ENCODE measurements around the gene COL3A1.

Gene COL3A1

DNA sequence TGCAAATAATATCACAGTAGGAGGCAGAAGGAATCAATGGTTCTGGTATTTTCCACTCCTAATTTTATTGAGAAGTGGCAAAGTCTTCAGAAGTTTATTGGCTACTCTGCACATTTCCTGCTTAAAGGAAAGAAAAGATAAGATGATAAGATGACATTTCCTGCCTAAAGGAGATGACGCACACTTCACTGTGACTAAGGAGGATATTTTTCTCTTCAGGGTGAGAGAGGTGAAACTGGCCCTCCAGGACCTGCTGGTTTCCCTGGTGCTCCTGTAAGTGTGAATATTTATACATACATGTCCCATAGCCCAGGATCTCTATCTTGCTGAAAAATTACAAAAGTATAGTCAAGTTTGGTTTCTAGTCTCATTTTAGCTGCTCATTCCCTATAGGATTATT lies 27.9 kb downstream of the COL3A1 start:
- FAIRE-seq (no peak), DNase-seq (ENCODE audit: insufficient read length, low spot score) (no peak)
- TF ChIP-seq, protein P1, sequence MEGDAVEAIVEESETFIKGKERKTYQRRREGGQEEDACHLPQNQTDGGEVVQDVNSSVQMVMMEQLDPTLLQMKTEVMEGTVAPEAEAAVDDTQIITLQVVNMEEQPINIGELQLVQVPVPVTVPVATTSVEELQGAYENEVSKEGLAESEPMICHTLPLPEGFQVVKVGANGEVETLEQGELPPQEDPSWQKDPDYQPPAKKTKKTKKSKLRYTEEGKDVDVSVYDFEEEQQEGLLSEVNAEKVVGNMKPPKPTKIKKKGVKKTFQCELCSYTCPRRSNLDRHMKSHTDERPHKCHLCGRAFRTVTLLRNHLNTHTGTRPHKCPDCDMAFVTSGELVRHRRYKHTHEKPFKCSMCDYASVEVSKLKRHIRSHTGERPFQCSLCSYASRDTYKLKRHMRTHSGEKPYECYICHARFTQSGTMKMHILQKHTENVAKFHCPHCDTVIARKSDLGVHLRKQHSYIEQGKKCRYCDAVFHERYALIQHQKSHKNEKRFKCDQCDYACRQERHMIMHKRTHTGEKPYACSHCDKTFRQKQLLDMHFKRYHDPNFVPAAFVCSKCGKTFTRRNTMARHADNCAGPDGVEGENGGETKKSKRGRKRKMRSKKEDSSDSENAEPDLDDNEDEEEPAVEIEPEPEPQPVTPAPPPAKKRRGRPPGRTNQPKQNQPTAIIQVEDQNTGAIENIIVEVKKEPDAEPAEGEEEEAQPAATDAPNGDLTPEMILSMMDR (IDR thresholded peaks at IDR 0.05; ENCODE audit: insufficient read depth, missing control alignments), result no peak

DNA sequence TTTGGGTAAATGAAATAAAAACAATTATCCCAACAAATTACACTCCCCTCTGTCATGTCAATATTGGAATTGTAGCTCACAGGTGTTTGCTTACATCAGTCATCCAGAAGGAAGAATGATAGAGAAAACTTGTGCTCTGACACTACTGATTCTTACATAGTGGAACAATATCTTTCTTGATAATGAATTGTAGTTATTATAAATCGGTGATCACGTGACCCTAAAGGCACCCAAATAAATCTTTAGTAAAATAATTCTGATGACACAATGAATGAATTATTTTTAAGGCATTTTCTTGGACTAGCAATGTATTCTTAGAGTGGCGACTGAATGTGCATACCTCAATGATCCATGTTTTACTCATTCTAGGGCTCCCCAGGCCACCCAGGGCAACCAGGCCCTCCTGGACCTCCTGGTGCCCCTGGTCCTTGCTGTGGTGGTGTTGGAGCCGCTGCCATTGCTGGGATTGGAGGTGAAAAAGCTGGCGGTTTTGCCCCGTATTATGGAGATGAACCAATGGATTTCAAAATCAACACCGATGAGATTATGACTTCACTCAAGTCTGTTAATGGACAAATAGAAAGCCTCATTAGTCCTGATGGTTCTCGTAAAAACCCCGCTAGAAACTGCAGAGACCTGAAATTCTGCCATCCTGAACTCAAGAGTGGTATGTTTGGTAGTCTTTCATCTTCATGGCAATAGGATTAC lies 34.5 kb downstream of the COL3A1 start:
- TF ChIP-seq, protein P1 (IDR thresholded peaks at IDR 0.05; ENCODE audit: insufficient read depth, missing control alignments), result no peak
- DNase-seq (ENCODE audit: insufficient read length, low spot score), result no peak
- FAIRE-seq, result no peak

DNA sequence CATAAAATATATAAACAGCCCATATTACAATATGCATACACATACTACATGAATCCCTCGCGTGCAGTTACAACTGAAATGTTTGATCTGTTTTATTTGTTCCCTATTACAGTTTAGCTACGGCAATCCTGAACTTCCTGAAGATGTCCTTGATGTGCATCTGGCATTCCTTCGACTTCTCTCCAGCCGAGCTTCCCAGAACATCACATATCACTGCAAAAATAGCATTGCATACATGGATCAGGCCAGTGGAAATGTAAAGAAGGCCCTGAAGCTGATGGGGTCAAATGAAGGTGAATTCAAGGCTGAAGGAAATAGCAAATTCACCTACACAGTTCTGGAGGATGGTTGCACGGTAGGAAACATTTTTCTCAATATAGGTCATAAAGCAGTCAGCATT lies 36.4 kb downstream of the COL3A1 start:
- DNase-seq (ENCODE audit: insufficient read length, low spot score) (no peak), FAIRE-seq (no peak)
- TF ChIP-seq, protein P1 (IDR thresholded peaks at IDR 0.05; ENCODE audit: insufficient read depth, missing control alignments), result no peak

DNA sequence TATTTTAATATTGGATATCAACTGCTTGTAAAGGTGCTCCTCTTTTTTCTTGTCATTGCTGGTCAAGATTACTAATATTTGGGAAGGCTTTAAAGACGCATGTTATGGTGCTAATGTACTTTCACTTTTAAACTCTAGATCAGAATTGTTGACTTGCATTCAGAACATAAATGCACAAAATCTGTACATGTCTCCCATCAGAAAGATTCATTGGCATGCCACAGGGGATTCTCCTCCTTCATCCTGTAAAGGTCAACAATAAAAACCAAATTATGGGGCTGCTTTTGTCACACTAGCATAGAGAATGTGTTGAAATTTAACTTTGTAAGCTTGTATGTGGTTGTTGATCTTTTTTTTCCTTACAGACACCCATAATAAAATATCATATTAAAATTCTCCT lies 38.2 kb downstream of the COL3A1 start:
- TF ChIP-seq, protein P1 (IDR thresholded peaks at IDR 0.05; ENCODE audit: insufficient read depth, missing control alignments), result no peak
- FAIRE-seq (no peak), DNase-seq (ENCODE audit: insufficient read length, low spot score) (no peak)

DNA sequence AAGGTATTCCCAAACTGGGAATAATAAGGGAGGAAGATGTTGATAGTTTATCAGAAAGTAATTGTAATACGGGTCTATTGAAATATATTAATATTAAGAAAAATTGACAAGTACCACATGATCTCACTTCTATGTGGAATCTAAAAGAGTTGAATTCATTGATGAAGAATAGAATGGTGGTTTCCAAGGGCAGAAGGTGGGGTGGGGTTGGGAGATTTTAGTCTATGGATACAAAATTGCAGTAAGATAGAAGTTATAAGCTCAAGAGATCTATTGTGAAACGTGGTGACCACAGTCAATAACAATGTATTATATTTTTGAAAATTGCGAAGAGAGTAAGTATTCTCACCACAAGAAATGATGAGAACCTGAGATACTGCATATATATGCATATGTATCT lies 38.9 kb downstream of the COL3A1 start:
- TF ChIP-seq, protein P1 (IDR thresholded peaks at IDR 0.05; ENCODE audit: insufficient read depth, missing control alignments), result no peak
- FAIRE-seq (no peak), DNase-seq (ENCODE audit: insufficient read length, low spot score) (no peak)

DNA sequence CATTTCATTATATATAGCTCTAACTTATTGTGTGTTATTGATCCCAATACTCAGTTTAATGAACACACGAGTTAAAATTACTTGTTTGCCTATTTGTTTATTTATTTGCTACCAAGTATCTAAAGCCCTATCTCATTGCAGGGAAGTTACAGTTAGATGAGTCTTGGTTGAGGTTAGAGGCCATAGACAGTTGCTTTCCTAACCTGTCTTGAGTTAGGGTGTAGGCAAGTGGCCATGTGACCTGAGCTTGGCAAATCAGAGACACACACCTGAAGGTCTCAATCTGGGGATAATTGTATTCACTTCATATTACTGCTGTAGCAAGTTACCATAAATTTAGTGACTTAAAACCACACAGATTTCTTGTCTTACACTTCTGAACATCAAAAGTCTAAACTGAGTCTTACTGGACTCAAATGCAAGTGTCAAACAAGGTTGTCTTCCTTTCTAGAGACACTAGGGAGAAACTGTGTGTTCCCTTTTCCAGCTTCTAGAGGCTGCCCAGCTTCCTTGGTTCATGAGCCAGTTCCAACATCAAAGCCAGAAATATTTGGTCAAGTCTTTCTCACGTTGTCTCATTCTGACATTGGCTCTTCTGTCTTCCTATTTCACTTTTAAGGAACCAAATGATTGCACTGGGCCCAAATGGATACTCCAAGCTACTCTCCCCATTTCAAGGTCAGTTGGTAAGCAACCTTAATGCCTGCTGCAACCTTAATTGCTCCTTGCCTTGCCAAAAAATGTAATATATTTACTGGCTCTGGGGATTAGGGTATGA lies 39.7 kb downstream of the COL3A1 start:
- FAIRE-seq (no peak), DNase-seq (ENCODE audit: insufficient read length, low spot score) (no peak)
- TF ChIP-seq, protein P1 (IDR thresholded peaks at IDR 0.05; ENCODE audit: insufficient read depth, missing control alignments), result no peak
